HEK293 (cell line): Measurements from ENCODE around the gene MYO9B.

Source experiments
- EGR2 ChIP-seq: fragments of 450-650 bp; formaldehyde crosslinking; IDR thresholded peaks from 2 replicates; pipeline ENCODE4 v1.5.1; 2016; ENCODE audit warnings: low read depth, missing biosample characterization, missing genetic modification characterization
- KLF1 ChIP-seq: fragments of 450-650 bp; formaldehyde crosslinking; IDR thresholded peaks from 2 replicates; pipeline ENCODE4 v1.5.1; 2016; ENCODE audit warnings: missing biosample characterization, missing genetic modification characterization
- MEIS1 ChIP-seq: sonication (generic); formaldehyde crosslinking; IDR thresholded peaks from 2 replicates; pipeline ENCODE4 v1.8.1; 2022; ENCODE audit warnings: missing genetic modification reagents, mild to moderate bottlenecking, borderline replicate concordance
- SP3 ChIP-seq: fragments of 450-650 bp; formaldehyde crosslinking; IDR thresholded peaks from 2 replicates; pipeline ENCODE4 v1.5.1; 2016; ENCODE audit warnings: missing biosample characterization, missing genetic modification characterization
- TCF7L2 ChIP-seq: IDR thresholded peaks from 2 replicates; pipeline ENCODE4 v1.6.1; 2011; ENCODE audit warnings: low read depth, mild to moderate bottlenecking, inconsistent platforms, low read length, moderate library complexity, borderline replicate concordance
- ZBTB20 ChIP-seq: fragments of 450-650 bp; formaldehyde crosslinking; IDR thresholded peaks from 2 replicates; pipeline ENCODE4 v1.5.1; 2016; ENCODE audit warnings: missing biosample characterization, missing genetic modification characterization
- ZBTB7A ChIP-seq: fragments of 450-650 bp; formaldehyde crosslinking; IDR thresholded peaks from 2 replicates; pipeline ENCODE4 v1.5.1; 2016; ENCODE audit warnings: low read depth, missing biosample characterization, missing genetic modification characterization
- ZFHX2 ChIP-seq: fragments of 450-650 bp; formaldehyde crosslinking; conservative IDR thresholded peaks from 2 replicates; pipeline ENCODE4 v1.5.1; 2016; ENCODE audit warnings: missing biosample characterization, missing genetic modification characterization
- ZNF146 ChIP-seq: fragments of 450-650 bp; formaldehyde crosslinking; IDR thresholded peaks from 2 replicates; pipeline ENCODE4 v1.5.1; 2016; ENCODE audit warnings: missing biosample characterization, missing genetic modification characterization
- ZNF174 ChIP-seq: fragments of 450-650 bp; formaldehyde crosslinking; IDR thresholded peaks from 2 replicates; pipeline ENCODE4 v1.5.0; 2017; ENCODE audit warnings: missing biosample characterization, mild to moderate bottlenecking, missing genetic modification characterization
- ZNF221 ChIP-seq: fragments of 450-650 bp; formaldehyde crosslinking; IDR thresholded peaks from 2 replicates; pipeline ENCODE4 v1.5.1; 2017; ENCODE audit warnings: missing biosample characterization, missing genetic modification characterization, borderline replicate concordance
- ZNF350 ChIP-seq: fragments of 450-650 bp; formaldehyde crosslinking; IDR thresholded peaks from 2 replicates; pipeline ENCODE4 v1.5.0; 2017; ENCODE audit warnings: missing biosample characterization, mild to moderate bottlenecking, missing genetic modification characterization
- ZNF391 ChIP-seq: fragments of 450-650 bp; formaldehyde crosslinking; IDR thresholded peaks from 2 replicates; pipeline ENCODE4 v1.5.1; 2016; ENCODE audit warnings: low read depth, missing biosample characterization, missing genetic modification characterization, borderline replicate concordance
- ZNF394 ChIP-seq: fragments of 450-650 bp; formaldehyde crosslinking; IDR thresholded peaks from 2 replicates; pipeline ENCODE4 v1.5.1; 2016; ENCODE audit warnings: missing biosample characterization, missing genetic modification characterization, mild to moderate bottlenecking, moderate library complexity, borderline replicate concordance
- ZNF76 ChIP-seq: fragments of 450-650 bp; formaldehyde crosslinking; IDR thresholded peaks from 2 replicates; pipeline ENCODE4; 2016; ENCODE audit warnings: low read depth, missing biosample characterization, missing genetic modification characterization, borderline replicate concordance
- ZNF785 ChIP-seq: fragments of 450-650 bp; formaldehyde crosslinking; IDR thresholded peaks from 2 replicates; pipeline ENCODE4 v1.5.1; 2016; ENCODE audit warnings: missing biosample characterization, missing genetic modification characterization
- ZSCAN30 ChIP-seq: fragments of 450-650 bp; IDR thresholded peaks from 2 replicates; pipeline ENCODE4 v1.5.1; 2018; ENCODE audit warnings: missing biosample characterization, mild to moderate bottlenecking, missing genetic modification characterization, moderate library complexity
- TF ChIP-seq, protein P1 (sequence below): fragments of 450-650 bp; formaldehyde crosslinking; IDR thresholded peaks from 2 replicates; pipeline ENCODE4 v1.5.1; 2016; ENCODE audit warnings: missing biosample characterization, missing genetic modification characterization, borderline replicate concordance
- TF ChIP-seq, protein P2 (sequence below): fragments of 450-650 bp; formaldehyde crosslinking; IDR thresholded peaks from 2 replicates; pipeline ENCODE4 v1.5.1; 2016; ENCODE audit warnings: missing biosample characterization, missing genetic modification characterization
- TF ChIP-seq, protein P3 (sequence below): fragments of 450-650 bp; formaldehyde crosslinking; IDR thresholded peaks from 2 replicates; pipeline ENCODE4 v1.5.1; 2016; ENCODE audit warnings: missing biosample characterization, missing genetic modification characterization, borderline replicate concordance
- TF ChIP-seq, protein P4 (sequence below): fragments of 450-650 bp; formaldehyde crosslinking; IDR thresholded peaks from 2 replicates; pipeline ENCODE4 v1.5.1; 2016; ENCODE audit warnings: missing biosample characterization, missing genetic modification characterization
- TF ChIP-seq, protein P5 (sequence below): fragments of 450-650 bp; formaldehyde crosslinking; IDR thresholded peaks from 2 replicates; pipeline ENCODE4 v1.5.1; 2016; ENCODE audit warnings: missing biosample characterization, missing genetic modification characterization

The MYO9B gene

DNA sequence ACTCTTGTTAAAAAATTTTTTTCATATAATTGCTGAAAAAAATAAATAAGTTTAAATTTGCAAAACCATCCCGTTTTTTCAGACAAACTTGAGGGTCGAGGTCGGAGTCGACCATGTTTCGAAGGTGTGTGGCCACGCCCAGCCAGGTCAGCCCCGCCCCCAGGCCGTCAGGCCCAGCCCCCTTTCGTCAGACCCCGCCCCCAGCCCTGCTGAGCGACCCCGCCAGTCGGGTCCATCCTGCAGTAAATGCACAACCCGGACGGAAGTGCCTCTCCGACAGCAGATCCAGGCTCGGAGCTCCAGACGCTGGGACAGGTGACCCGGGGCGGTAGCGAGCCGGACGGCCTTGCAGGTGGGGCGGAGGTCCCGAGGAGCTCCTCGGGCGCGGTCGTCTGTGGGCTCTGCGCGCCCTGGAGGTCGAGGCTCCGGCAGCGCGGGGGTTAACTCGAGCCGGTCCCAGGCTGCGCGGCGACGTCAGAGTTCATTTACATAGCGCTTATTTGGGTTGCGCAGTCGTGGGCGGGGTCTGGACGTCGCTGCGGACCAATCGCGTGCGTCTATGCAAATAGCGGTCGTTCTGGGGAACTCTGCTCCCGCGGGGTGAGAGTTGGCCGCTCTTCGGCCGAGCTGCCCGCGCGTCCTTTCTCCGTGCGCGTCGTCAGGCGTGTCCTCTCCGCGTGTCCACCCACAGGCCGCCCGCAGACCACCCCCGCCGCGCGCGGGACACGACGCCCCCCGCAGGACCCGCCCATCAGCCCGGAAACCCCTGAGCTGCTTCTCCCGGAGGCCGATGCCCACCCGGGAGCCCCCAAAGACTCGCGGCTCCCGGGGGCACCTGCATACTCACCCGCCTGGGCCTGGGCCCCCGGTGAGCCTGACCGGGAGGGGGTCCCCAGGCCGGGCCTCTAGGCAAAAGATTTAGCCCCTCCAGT is 150.7 kb downstream of the MYO9B start, which contains the start of gene OCEL1 (continued):
- TF ChIP-seq, protein P1, sequence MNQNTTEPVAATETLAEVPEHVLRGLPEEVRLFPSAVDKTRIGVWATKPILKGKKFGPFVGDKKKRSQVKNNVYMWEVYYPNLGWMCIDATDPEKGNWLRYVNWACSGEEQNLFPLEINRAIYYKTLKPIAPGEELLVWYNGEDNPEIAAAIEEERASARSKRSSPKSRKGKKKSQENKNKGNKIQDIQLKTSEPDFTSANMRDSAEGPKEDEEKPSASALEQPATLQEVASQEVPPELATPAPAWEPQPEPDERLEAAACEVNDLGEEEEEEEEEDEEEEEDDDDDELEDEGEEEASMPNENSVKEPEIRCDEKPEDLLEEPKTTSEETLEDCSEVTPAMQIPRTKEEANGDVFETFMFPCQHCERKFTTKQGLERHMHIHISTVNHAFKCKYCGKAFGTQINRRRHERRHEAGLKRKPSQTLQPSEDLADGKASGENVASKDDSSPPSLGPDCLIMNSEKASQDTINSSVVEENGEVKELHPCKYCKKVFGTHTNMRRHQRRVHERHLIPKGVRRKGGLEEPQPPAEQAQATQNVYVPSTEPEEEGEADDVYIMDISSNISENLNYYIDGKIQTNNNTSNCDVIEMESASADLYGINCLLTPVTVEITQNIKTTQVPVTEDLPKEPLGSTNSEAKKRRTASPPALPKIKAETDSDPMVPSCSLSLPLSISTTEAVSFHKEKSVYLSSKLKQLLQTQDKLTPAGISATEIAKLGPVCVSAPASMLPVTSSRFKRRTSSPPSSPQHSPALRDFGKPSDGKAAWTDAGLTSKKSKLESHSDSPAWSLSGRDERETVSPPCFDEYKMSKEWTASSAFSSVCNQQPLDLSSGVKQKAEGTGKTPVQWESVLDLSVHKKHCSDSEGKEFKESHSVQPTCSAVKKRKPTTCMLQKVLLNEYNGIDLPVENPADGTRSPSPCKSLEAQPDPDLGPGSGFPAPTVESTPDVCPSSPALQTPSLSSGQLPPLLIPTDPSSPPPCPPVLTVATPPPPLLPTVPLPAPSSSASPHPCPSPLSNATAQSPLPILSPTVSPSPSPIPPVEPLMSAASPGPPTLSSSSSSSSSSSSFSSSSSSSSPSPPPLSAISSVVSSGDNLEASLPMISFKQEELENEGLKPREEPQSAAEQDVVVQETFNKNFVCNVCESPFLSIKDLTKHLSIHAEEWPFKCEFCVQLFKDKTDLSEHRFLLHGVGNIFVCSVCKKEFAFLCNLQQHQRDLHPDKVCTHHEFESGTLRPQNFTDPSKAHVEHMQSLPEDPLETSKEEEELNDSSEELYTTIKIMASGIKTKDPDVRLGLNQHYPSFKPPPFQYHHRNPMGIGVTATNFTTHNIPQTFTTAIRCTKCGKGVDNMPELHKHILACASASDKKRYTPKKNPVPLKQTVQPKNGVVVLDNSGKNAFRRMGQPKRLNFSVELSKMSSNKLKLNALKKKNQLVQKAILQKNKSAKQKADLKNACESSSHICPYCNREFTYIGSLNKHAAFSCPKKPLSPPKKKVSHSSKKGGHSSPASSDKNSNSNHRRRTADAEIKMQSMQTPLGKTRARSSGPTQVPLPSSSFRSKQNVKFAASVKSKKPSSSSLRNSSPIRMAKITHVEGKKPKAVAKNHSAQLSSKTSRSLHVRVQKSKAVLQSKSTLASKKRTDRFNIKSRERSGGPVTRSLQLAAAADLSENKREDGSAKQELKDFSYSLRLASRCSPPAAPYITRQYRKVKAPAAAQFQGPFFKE (tag by site-specific recombination), result no peak
- TF ChIP-seq, protein P2, sequence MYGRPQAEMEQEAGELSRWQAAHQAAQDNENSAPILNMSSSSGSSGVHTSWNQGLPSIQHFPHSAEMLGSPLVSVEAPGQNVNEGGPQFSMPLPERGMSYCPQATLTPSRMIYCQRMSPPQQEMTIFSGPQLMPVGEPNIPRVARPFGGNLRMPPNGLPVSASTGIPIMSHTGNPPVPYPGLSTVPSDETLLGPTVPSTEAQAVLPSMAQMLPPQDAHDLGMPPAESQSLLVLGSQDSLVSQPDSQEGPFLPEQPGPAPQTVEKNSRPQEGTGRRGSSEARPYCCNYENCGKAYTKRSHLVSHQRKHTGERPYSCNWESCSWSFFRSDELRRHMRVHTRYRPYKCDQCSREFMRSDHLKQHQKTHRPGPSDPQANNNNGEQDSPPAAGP (tag by site-specific recombination), result peak; percentile 20; the same call in 1 of the 2 replicates
- TF ChIP-seq ZNF146 (tag by site-specific recombination), result no peak
- TF ChIP-seq ZBTB20 (tag by site-specific recombination), result no peak; the same call in 1 of the 2 replicates
- no peak for TF ChIP-seq ZNF785 (tag by site-specific recombination)
- TF ChIP-seq ZNF391, result no peak; the same call in 1 of the 2 replicates
- peak; percentile 59; the same call in 1 of the 2 replicates for TF ChIP-seq ZNF76
- TF ChIP-seq ZSCAN30 (tag by site-specific recombination), result peak; percentile 27; the same call in 1 of the 2 replicates
- peak; percentile 88 for TF ChIP-seq ZFHX2 (tag by site-specific recombination)
- no peak for TF ChIP-seq ZNF350 (tag by site-specific recombination)
- peak; percentile 83 for TF ChIP-seq SP3 (tag by site-specific recombination)
- TF ChIP-seq, protein P3, sequence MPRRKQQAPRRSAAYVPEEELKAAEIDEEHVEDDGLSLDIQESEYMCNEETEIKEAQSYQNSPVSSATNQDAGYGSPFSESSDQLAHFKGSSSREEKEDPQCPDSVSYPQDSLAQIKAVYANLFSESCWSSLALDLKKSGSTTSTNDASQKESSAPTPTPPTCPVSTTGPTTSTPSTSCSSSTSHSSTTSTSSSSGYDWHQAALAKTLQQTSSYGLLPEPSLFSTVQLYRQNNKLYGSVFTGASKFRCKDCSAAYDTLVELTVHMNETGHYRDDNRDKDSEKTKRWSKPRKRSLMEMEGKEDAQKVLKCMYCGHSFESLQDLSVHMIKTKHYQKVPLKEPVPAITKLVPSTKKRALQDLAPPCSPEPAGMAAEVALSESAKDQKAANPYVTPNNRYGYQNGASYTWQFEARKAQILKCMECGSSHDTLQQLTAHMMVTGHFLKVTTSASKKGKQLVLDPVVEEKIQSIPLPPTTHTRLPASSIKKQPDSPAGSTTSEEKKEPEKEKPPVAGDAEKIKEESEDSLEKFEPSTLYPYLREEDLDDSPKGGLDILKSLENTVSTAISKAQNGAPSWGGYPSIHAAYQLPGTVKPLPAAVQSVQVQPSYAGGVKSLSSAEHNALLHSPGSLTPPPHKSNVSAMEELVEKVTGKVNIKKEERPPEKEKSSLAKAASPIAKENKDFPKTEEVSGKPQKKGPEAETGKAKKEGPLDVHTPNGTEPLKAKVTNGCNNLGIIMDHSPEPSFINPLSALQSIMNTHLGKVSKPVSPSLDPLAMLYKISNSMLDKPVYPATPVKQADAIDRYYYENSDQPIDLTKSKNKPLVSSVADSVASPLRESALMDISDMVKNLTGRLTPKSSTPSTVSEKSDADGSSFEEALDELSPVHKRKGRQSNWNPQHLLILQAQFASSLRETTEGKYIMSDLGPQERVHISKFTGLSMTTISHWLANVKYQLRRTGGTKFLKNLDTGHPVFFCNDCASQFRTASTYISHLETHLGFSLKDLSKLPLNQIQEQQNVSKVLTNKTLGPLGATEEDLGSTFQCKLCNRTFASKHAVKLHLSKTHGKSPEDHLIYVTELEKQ (tag by site-specific recombination), result no peak
- peak; percentile 87 for TF ChIP-seq ZBTB7A
- TF ChIP-seq KLF1 (tag by site-specific recombination), result 0 out of 2 replicates have a peak, but pooled peaks have one; percentile 6
- no peak for TF ChIP-seq MEIS1 (CRISPR knock-in tag)
- TF ChIP-seq TCF7L2, result no peak
- TF ChIP-seq, protein P4, sequence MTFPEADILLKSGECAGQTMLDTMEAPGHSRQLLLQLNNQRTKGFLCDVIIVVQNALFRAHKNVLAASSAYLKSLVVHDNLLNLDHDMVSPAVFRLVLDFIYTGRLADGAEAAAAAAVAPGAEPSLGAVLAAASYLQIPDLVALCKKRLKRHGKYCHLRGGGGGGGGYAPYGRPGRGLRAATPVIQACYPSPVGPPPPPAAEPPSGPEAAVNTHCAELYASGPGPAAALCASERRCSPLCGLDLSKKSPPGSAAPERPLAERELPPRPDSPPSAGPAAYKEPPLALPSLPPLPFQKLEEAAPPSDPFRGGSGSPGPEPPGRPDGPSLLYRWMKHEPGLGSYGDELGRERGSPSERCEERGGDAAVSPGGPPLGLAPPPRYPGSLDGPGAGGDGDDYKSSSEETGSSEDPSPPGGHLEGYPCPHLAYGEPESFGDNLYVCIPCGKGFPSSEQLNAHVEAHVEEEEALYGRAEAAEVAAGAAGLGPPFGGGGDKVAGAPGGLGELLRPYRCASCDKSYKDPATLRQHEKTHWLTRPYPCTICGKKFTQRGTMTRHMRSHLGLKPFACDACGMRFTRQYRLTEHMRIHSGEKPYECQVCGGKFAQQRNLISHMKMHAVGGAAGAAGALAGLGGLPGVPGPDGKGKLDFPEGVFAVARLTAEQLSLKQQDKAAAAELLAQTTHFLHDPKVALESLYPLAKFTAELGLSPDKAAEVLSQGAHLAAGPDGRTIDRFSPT (tag by site-specific recombination), result peak; percentile 66
- TF ChIP-seq, protein P5, sequence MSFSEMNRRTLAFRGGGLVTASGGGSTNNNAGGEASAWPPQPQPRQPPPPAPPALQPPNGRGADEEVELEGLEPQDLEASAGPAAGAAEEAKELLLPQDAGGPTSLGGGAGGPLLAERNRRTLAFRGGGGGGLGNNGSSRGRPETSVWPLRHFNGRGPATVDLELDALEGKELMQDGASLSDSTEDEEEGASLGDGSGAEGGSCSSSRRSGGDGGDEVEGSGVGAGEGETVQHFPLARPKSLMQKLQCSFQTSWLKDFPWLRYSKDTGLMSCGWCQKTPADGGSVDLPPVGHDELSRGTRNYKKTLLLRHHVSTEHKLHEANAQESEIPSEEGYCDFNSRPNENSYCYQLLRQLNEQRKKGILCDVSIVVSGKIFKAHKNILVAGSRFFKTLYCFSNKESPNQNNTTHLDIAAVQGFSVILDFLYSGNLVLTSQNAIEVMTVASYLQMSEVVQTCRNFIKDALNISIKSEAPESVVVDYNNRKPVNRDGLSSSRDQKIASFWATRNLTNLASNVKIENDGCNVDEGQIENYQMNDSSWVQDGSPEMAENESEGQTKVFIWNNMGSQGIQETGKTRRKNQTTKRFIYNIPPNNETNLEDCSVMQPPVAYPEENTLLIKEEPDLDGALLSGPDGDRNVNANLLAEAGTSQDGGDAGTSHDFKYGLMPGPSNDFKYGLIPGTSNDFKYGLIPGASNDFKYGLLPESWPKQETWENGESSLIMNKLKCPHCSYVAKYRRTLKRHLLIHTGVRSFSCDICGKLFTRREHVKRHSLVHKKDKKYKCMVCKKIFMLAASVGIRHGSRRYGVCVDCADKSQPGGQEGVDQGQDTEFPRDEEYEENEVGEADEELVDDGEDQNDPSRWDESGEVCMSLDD (tag by site-specific recombination), result peak; percentile 53; the same call in 1 of the 2 replicates
- TF ChIP-seq EGR2 (tag by site-specific recombination), result peak; percentile 81
- TF ChIP-seq ZNF221 (tag by site-specific recombination), result no peak
- no peak for TF ChIP-seq ZNF174 (tag by site-specific recombination)
- TF ChIP-seq ZNF394 (tag by site-specific recombination), result peak; percentile 14
